ENCODE data around the gene XRCC5. TPM values are rescaled to one million over a fixed set of nuclear protein-coding genes. Genes with fewer than 3 reads are reported as not detected.

XRCC5 gene
- total RNA-seq, 1 experiment from 2014 or later, result 424 TPM

DNA sequence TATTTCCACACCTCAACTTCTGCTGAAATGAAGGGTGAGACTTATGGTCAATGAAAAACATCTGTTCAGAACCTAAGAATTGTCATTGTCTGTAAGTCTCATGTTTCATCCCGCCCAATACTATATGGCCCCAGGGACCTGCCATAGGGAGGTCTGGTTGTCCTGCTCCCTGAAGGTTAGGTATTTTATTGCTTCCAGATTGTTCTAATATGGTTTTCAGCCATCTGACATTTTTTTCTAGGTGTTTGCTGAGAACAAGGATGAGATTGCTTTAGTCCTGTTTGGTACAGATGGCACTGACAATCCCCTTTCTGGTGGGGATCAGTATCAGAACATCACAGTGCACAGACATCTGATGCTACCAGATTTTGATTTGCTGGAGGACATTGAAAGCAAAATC, 7.3 kb downstream of the XRCC5 start:
- peaks cover 3 to 12% of the 10 kb centered on the region in 2 experiments; a peak in 1 of 4 replicates for H3K4me1 ChIP-seq (ENCODE audit: control insufficient read depth in 1 of 2, insufficient read depth in 2 of 2, low read length in 2 of 2)
- intact Hi-C loops (cut with micrococcal nuclease), result no loop called here
- no TSS peak for BruUV-seq (replicated peaks)
- no peak for TF ChIP-seq FOSL1 (IDR thresholded peaks at IDR 0.05; ENCODE audit: low read depth)
- H3K27me3 ChIP-seq (ENCODE audit: insufficient read depth, low read length), result no peaks in the 10 kb centered on the region
- no peaks in the 10 kb centered on the region for H3K9me3 ChIP-seq (ENCODE audit: control insufficient read depth in 1 of 2, insufficient read depth in 1 of 2, low read depth in 1 of 2, low read length in 2 of 2)
- H3K4me3 ChIP-seq (replicated peaks in 1 of 2; ENCODE audit: low read depth in 1 of 2, low read length in 2 of 2), result no peak overlapping the region
- H3K9me2 ChIP-seq (ENCODE audit: insufficient read depth), result no peaks in the 10 kb centered on the region
- DNase-seq (ENCODE audit: low read depth, low spot score), result no peak
- ChIA-PET CTCF (no interaction called here), POLR2A (no interaction called here), RAD21 (ENCODE audit: low non-redundant PET in 1 of 2, low total read pairs in 2 of 2, uncharacterized antibody in 2 of 2, unreplicated experiment in 2 of 2) (no interaction called here)
- no peak overlapping the region for H3K9ac ChIP-seq (ENCODE audit: low read length)
- no peak overlapping the region for H3K4me2 ChIP-seq (ENCODE audit: low read length)
- peaks cover 94% of the 10 kb centered on the region for H3K79me2 ChIP-seq (ENCODE audit: insufficient read depth, low read length)
- ATAC-seq, result no peak
- H2AFZ ChIP-seq (ENCODE audit: low read depth, low read length, poor library complexity, severe bottlenecking), result no peak overlapping the region
- H3K36me3 ChIP-seq (ENCODE audit: control insufficient read depth in 1 of 2, insufficient read depth in 2 of 2, low read length in 2 of 2), result peaks cover 59 to 89% of the 10 kb centered on the region in 2 experiments
- no peak overlapping the region for H3K27ac ChIP-seq (ENCODE audit: low read depth, low read length)
- peaks cover 45% of the 10 kb centered on the region; the same call in 1 of the 2 replicates for H4K20me1 ChIP-seq (ENCODE audit: insufficient read depth)

DNA sequence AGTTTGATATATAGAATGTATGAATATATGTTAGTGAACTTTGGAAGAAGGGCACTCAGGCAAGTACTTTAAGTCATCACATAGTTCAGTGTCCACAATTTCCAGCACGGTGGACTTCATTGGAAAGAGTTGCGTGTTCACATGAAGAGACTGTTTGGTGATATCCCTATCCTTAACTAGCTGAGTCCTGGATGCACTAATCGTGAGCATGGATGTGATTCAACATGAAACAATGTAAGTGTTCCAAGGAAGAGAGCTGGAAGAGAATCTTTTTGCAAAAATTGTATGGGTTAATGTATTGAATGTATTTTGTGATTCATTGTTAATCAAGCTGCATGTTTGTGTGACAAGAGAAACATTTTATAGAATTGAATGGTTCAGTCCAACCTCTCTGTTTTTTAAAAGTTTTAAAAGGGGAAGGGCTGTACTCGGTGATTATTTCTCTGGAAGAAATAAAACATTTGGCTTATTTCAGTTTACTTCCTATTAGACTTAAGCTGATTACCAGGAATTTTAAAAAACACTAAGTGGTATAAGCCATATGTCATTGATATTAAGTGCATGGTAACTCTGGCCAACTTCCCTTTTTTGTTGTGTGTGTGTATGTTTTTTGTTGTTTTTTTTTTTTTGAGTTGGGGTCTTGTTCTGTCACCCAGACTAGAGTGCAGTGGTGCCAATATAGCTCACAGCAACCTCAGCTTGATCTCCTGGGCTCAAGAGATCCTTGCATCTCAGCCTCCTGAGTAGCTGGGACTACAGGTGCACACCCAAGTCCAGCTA, 8.6 kb downstream of the XRCC5 start:
- no peak overlapping the region for H3K9ac ChIP-seq (ENCODE audit: low read length)
- H3K4me2 ChIP-seq (ENCODE audit: low read length), result no peak overlapping the region
- intact Hi-C loops (cut with micrococcal nuclease), result no loop called here
- no peaks in the 10 kb centered on the region for H3K27me3 ChIP-seq (ENCODE audit: insufficient read depth, low read length)
- peaks cover 39% of the 10 kb centered on the region; the same call in 1 of the 2 replicates for H4K20me1 ChIP-seq (ENCODE audit: insufficient read depth)
- DNase-seq (ENCODE audit: low read depth, low spot score), result no peak
- peaks cover 3 to 12% of the 10 kb centered on the region in 2 experiments; a peak in 1 of 4 replicates for H3K4me1 ChIP-seq (ENCODE audit: control insufficient read depth in 1 of 2, insufficient read depth in 2 of 2, low read length in 2 of 2)
- H3K79me2 ChIP-seq (ENCODE audit: insufficient read depth, low read length), result peaks cover 94% of the 10 kb centered on the region
- H2AFZ ChIP-seq (ENCODE audit: low read depth, low read length, poor library complexity, severe bottlenecking), result no peak overlapping the region
- ATAC-seq, result no peak
- POLR2A ChIA-PET, result no interaction called here
- RAD21 ChIA-PET (ENCODE audit: low non-redundant PET in 1 of 2, low total read pairs in 2 of 2, uncharacterized antibody in 2 of 2, unreplicated experiment in 2 of 2), result no interaction called here
- CTCF ChIA-PET, result no interaction called here
- H3K9me3 ChIP-seq (ENCODE audit: control insufficient read depth in 1 of 2, insufficient read depth in 1 of 2, low read depth in 1 of 2, low read length in 2 of 2), result no peaks in the 10 kb centered on the region
- H3K4me3 ChIP-seq (replicated peaks in 1 of 2; ENCODE audit: low read depth in 1 of 2, low read length in 2 of 2), result no peak overlapping the region
- H3K9me2 ChIP-seq (ENCODE audit: insufficient read depth), result no peaks in the 10 kb centered on the region
- H3K36me3 ChIP-seq (ENCODE audit: control insufficient read depth in 1 of 2, insufficient read depth in 2 of 2, low read length in 2 of 2), result peaks cover 63 to 89% of the 10 kb centered on the region in 2 experiments
- H3K27ac ChIP-seq (ENCODE audit: low read depth, low read length), result no peak overlapping the region
- no TSS peak for BruUV-seq (replicated peaks)
- TF ChIP-seq POLR2AphosphoS5 (IDR thresholded peaks at IDR 0.05; ENCODE audit: low read depth, low read length) (no peak), EGR1 (IDR thresholded peaks at IDR 0.05; ENCODE audit: low read depth) (no peak), POLR2A (IDR thresholded peaks at IDR 0.05; ENCODE audit: borderline replicate concordance, extremely low read depth, insufficient read depth, insufficient read length) (no peak), ATF3 (IDR thresholded peaks at IDR 0.05) (no peak), CEBPB (IDR thresholded peaks at IDR 0.05; ENCODE audit: low read depth) (no peak), JUND (IDR thresholded peaks at IDR 0.05) (no peak), EZH2phosphoT487 (IDR thresholded peaks at IDR 0.05; ENCODE audit: borderline replicate concordance) (no peak)
- TF ChIP-seq, protein P1, sequence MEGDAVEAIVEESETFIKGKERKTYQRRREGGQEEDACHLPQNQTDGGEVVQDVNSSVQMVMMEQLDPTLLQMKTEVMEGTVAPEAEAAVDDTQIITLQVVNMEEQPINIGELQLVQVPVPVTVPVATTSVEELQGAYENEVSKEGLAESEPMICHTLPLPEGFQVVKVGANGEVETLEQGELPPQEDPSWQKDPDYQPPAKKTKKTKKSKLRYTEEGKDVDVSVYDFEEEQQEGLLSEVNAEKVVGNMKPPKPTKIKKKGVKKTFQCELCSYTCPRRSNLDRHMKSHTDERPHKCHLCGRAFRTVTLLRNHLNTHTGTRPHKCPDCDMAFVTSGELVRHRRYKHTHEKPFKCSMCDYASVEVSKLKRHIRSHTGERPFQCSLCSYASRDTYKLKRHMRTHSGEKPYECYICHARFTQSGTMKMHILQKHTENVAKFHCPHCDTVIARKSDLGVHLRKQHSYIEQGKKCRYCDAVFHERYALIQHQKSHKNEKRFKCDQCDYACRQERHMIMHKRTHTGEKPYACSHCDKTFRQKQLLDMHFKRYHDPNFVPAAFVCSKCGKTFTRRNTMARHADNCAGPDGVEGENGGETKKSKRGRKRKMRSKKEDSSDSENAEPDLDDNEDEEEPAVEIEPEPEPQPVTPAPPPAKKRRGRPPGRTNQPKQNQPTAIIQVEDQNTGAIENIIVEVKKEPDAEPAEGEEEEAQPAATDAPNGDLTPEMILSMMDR (IDR thresholded peaks at IDR 0.05 in 2 of 3, conservative IDR thresholded peaks at IDR 0.05 in 1 of 3; ENCODE audit: borderline replicate concordance in 1 of 3, insufficient read depth in 1 of 3, low read depth in 2 of 3, low read length in 2 of 3), result no peak
- TF ChIP-seq, protein P2, sequence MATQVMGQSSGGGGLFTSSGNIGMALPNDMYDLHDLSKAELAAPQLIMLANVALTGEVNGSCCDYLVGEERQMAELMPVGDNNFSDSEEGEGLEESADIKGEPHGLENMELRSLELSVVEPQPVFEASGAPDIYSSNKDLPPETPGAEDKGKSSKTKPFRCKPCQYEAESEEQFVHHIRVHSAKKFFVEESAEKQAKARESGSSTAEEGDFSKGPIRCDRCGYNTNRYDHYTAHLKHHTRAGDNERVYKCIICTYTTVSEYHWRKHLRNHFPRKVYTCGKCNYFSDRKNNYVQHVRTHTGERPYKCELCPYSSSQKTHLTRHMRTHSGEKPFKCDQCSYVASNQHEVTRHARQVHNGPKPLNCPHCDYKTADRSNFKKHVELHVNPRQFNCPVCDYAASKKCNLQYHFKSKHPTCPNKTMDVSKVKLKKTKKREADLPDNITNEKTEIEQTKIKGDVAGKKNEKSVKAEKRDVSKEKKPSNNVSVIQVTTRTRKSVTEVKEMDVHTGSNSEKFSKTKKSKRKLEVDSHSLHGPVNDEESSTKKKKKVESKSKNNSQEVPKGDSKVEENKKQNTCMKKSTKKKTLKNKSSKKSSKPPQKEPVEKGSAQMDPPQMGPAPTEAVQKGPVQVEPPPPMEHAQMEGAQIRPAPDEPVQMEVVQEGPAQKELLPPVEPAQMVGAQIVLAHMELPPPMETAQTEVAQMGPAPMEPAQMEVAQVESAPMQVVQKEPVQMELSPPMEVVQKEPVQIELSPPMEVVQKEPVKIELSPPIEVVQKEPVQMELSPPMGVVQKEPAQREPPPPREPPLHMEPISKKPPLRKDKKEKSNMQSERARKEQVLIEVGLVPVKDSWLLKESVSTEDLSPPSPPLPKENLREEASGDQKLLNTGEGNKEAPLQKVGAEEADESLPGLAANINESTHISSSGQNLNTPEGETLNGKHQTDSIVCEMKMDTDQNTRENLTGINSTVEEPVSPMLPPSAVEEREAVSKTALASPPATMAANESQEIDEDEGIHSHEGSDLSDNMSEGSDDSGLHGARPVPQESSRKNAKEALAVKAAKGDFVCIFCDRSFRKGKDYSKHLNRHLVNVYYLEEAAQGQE (IDR thresholded peaks at IDR 0.05; ENCODE audit: low read depth), result no peak
- TF ChIP-seq, protein P3, sequence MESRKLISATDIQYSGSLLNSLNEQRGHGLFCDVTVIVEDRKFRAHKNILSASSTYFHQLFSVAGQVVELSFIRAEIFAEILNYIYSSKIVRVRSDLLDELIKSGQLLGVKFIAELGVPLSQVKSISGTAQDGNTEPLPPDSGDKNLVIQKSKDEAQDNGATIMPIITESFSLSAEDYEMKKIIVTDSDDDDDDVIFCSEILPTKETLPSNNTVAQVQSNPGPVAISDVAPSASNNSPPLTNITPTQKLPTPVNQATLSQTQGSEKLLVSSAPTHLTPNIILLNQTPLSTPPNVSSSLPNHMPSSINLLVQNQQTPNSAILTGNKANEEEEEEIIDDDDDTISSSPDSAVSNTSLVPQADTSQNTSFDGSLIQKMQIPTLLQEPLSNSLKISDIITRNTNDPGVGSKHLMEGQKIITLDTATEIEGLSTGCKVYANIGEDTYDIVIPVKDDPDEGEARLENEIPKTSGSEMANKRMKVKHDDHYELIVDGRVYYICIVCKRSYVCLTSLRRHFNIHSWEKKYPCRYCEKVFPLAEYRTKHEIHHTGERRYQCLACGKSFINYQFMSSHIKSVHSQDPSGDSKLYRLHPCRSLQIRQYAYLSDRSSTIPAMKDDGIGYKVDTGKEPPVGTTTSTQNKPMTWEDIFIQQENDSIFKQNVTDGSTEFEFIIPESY (IDR thresholded peaks at IDR 0.05; ENCODE audit: extremely low read depth, insufficient replicate concordance, low read length), result no peak

All from HCT116 (cell line).